Ecto neural progenitor cell (in vitro differentiated cells): ENCODE results near the gene SERPIND1.
"Not testable (repeated sequence)": the region's sequence is repeated elsewhere in the genome, so short reads cannot be mapped to it uniquely, and the experiment has no call there.

Experiments used
- DNase-seq: peaks from one replicate; pipeline ENCODE4 v3.0.0-alpha.2; 2018; ENCODE audit warnings: low spot score

Gene SERPIND1

DNA sequence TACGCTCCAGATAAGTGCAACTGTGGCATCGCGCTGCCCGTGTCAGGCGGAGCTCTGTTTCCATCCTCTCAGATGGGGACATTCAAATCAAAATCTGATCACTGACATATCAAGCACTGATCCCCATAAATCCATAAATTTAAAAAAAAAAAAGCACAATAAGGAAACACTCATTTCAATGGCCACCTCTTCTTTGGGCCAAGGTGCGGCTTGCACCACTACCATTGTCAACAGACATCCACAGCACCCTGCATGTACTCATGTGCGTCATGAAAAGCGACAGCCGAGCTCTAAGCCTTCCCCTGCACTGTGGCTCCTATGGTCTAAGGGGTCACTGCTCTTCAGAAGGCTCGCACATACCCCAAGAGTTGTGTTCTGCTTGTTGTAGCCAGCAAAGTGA lies 26.7 kb upstream of the SERPIND1 start:
- DNase-seq: no peak

DNA sequence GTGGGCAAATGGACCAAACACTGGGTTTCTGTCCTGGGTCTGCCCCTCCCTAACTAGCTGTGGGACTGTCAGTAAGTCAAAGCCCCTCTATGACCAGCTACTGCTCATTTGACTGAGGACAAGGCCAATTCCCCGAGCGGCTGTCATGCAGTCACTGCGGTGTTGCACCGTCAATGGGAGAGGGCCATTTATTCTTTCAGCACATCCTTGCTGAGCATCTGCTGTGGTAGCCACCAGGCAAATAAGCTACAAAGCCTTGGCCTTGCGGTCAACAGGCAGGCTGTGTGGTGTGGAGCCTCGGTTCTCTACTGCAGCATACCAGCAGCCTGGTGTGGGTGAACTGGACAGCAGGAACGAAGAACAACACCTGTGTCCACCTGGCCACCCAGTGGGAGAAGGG lies 25.8 kb upstream of the SERPIND1 start:
- DNase-seq: no peak

DNA sequence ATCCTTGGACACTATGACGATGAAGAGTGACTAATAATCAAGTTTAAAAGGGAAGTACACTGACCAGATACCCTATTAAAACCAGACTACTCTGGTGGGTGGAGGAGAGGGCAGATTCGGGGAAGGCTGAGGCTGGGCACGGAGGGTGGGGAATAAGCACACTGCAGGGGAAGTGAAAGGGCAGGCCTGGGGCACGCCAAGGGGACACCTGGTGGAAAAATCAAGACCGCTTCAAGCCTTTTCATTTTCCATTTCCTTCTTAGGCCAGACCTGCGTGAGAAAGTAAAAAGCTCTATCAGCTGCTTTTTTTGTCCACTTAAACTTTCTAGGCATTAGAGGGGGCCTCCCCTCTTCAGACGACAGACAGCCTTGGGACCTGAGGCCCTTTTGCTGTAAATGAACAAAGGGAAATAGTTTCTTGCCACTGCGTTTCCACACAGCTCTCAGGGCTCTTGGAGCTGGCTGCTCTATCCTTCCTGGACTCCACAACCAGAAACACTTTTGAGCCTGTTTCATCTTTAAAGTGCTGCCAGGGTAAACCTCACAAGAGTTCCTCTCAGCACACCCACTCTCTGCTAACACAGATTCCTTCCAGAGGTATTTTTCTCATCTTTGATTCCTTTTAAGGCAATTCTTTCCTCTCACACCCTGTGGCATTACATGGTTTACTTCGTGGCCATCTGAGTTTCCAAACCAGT lies 25.0 kb upstream of the SERPIND1 start:
- no peak for DNase-seq

DNA sequence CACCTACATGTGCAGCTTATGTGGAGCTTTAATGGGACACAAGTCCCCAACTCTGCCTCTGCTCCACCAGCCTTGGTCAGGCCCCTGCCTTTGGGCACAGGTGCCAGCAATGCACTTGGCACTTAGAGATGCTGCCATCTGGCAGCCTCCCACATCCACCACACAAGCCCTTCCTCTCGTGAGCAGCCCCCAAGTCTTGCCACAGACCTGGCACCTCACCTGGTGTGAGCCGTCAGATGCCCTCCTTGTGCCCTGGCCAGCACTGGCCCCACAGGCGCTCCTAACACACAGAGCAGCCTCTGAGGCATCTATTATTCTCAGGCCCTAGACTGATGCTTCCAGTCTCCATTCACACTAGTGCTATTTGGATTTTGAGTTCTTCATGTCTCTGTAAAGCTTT lies 24.5 kb upstream of the SERPIND1 start:
- DNase-seq: no peak

DNA sequence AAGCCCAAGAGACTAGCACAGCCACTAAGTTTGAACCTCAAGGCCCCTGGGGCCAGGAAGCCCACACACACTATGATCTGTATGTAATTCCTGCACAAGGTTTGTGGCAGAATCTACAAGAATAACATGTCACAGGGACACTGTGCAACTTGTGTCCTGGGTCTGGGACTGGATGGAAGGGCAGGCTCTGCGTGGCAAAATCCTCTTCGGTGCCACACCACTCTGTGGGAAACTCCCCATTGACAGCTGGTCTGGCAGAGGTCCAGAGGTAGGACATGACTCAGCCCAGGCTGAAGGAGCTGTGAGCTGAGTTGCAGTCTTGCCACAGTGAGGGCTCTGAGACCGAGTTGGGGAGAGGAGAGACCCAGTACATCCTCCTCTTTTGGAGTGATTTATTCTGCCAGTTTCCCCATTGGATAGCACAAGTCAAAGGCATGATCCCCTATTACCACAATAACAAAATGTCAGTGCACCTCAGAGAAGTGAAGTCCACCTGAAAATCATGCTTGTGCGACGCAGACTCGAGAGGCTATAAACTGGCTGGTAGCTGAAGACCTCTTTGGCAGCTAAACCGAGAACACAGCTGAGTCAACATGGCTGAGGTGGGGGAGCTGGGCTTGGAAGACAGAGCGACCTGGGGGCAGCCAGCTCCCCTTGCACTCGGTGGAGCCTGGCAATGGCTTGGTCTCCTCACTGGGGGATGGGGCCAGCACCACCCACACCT lies 23.3 kb upstream of the SERPIND1 start:
- DNase-seq: no peak

DNA sequence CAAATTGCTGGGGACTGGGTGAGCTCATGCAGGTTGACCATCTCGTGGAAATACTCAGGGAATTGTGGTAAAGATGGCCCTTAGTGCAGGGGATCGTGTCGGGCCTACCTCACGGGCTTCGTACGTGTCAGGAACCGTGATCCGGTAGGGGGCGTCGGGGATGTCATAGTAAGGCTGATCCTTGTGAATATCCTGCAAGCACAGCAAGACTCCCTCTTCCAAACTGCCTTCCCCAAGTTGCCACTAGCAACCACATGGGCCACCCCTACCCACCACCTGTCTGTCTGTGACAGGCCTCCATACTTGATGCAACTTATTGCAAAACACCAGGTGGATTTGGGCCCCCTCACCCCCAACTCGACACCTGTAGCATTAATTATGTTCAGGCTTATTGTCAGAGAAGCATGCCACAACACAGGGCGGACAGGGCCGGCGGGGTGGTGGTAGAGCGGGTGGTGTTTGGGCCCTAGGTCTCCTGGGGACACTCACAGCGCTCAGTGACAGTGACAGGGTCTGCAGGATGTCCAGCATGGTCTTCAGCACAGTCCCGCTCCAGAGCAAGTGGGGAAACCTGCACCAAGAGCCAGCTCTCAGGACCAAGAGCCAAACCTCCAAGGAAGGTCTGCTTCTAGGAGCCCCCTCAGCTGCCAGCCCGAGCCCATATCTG lies 22.6 kb upstream of the SERPIND1 start:
- DNase-seq: peak; percentile 64

DNA sequence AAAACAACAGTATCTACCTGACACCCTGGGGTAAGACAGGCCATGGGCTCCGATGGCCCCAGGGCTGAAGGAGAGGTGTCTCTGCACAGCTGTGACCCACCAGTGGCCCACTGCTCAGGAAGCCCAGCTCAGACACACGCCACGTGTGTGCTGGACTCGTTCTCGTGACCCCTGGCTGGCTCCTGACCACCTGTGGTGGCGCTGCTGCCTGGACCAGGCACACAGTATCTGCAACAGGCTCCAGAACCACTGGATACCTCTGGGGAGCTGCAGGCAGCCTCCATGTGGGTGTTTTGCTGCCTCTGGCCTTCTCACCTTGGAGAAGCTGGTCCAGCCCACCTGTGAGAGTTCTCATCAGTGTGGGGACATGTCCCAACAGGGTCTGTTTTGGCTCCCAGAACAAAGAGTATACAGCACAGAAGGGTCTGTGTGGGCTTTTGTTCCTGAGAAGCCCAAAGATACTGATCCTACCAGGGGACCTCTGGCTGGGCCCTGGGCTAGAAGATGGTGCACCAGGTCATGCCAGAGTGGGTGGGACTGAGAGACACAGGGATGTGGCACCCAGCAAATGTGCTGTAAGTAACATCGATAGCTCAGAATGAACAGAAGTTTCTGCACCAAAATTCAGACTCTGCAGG lies 21.7 kb upstream of the SERPIND1 start:
- DNase-seq: no peak

DNA sequence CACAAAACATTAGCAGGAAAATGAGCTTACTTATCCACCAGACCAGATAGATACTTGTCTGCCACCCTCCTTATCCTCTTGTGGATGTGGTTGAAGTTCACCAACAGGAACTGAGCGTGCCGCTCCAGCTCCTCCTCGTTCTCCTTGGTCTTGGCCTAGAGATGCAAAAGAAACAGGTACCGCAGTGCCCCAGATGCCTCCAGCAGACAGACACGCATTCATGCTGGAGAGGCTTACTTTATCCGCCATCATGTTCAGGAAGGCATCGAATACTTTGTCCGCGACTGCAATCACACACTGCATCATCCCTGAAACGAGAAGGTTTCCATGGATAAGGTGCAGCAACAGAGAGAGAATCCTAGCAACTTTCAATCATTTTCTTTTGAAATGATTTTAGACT lies 21.0 kb upstream of the SERPIND1 start:
- DNase-seq: no peak

DNA sequence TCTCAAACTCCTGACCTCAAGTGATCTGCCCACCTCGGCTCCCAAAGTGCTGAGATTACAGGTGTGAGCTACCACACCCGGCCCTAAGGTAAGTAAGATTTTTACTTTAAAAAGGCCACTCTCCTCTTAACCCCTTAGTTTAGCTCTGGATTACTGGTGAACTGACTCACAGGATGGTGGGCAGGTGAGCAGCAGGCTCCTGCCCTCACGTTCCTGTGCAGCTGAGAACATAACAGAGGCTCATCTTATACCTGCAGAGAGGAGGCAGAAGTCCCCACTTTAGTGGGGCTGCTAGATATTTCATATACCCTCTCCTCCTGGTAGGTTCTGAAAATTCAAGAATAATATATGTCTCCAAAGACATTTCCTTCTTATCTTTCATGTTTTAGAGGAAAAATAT lies 17.1 kb upstream of the SERPIND1 start:
- DNase-seq: no peak

DNA sequence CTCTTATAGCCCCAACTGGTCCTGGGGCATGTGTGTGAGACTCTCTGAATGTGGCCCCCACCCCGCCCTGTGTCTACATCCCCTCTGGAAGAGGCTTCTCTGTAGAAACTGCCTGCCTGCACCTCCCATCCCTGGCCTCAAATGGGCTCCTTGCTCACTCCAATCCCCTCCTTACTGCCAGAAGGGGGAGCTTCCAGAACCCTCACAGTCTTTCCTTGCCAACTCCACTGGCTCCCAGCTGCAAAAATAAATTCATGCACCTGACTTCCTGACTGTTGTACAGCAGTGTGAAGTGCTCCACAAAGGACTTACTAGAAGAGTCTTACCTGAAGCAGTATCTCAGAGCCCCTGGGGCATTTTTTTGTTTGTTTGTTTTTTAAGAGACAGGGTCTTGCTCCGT lies 15.2 kb upstream of the SERPIND1 start:
- no peak for DNase-seq

DNA sequence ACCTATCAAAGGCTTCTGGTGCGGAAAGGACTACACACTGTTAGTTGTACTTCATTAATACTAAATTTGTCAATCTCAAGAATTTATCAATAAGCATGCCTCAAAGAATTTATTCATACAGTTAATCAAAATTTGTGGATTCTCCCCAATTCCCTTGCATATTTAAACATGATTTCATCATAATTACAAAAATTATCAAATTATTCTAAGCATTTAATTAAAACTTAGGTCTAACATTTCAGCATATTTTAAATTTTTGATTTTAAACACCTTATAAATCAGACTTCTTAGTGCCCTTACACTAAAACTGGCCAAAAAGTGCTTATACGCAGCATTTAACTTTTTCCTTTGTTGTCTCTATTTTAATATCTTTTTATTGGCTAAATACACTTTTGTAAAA lies 13.8 kb upstream of the SERPIND1 start:
- DNase-seq: no peak

DNA sequence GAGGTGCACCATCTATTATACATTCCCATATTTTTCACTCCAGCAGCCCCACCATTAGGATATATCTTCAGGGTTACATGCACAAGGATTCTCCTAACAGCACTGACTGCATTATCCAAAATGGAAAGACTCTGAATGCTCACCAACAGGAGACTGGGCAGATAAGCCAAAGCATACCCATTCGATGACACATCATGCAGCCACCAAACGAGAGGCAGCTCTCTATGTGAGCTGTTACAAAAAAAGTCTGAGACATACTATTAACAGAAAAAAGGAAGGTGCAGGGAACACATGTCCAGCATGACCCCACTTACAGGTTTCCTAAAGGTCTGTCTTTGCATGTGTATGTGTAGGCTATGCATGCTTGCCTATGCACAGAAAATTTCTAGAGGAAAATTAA lies 12.4 kb upstream of the SERPIND1 start:
- DNase-seq: no peak

DNA sequence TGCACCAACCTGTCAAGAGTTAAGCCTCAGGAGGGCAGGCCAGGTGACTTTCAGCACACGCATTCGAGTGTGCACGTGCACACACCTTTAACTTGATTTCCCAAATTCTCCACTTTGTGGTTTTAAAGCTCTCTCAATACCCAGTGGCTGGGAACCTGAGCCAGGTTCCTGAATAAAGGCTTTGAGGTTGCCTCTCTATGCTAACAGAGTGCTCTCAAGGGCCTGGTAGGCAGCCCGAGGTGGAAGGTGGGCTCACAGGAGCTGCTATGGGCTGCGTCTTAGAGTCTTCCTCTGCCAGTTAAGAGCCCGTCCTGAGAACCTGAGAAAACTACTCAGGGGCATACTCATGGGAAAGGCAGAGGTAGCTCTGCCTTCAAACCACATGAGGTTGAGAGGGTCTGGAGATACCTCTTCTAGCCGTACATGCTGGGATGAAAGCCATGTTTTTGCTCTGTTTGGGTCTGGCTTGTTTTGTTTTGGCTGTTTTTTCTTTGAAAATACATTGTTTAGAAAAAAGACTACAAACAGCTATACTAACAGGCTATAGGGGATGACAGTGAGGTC lies 11.6 kb upstream of the SERPIND1 start:
- no peak for DNase-seq

DNA sequence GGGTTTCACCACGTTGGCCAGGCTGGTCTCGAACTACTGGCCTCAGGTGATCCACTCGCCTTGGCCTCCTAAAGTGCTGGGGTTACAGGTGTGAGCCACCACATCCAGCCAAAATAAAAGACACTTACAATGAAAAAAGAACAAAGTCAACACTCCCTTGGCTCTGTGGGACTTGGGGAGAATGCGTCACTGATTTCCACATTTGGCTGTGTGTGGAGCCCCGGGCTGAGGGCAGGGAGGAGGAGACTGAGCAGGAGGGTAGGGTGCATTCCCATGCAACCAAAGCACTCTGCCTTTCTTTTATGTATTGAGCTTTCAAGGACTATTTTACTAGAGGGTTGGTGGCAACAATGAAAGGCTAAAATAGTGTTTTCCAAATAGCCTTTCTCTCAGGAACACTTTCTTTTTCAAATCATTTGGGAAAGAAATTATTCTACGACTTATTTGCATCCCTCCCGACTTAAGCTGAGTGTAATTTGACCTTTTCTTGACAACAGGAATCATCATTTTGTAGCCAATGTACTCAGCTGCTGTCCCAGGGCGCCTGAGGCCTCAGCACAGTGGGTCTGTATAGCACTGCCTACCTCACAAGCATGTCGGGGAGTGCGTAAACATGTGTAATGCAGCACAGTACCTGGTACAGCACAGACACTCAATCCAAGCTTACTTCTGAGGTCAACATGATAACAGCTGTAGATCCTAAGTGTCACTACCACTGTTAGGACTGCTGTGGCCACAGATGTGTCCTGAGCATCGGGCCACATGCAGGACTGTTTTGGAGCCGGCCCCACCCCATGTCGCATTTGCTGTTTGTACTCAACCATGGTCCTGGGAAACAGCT lies 10.1 kb upstream of the SERPIND1 start:
- DNase-seq: no peak

DNA sequence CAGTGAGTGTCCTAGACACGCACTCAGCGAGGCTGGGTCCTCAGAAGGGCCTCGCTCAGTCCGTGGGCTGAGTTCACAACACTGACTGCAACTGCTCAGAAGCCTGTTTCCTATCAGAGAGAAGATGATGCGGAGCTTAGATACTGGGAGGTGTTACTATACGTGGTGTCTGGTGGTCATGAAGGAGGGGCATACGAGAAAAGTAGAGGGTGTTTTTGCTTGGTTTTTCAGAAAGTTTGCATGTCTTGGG lies 9.5 kb upstream of the SERPIND1 start:
- DNase-seq: no peak

DNA sequence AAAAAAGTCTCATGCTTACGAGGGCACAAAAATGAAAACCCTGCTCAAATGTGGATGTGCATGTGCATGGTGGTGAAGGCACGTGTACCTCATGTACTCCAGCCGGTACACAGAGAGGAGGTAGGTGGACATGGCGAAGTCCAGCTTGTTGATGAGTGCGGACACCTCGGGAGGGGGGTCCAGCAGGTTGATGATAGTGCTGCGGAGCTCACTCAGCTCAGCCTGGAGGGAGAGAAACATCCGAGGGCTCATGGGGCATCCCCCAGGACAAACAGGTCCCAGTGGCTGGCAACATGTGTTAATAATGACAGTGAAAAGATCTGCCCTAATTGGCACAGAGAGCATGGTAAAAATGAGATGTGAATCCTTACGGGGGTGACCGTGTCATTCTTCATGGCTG lies 9.2 kb upstream of the SERPIND1 start:
- no peak for DNase-seq

DNA sequence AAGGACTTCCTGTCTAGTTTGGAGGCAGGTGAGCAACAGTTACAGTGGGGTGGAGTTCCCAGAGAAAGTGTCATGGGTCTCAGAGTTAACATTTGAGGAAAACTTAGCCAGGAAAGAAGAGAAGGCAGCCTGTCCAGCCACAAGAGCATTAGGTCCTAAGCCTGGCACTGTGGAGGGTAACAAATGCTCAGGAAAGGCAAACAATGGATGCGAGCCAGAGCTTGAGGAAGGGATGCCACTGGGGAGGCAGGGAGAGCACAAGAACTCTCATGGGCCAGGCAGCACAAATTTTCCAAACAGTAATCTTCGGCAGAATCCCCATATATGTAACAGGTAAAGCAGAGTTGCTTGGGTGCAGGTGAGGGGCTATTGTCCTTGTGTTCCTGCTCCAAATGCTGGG lies 8.0 kb upstream of the SERPIND1 start:
- DNase-seq: no peak

DNA sequence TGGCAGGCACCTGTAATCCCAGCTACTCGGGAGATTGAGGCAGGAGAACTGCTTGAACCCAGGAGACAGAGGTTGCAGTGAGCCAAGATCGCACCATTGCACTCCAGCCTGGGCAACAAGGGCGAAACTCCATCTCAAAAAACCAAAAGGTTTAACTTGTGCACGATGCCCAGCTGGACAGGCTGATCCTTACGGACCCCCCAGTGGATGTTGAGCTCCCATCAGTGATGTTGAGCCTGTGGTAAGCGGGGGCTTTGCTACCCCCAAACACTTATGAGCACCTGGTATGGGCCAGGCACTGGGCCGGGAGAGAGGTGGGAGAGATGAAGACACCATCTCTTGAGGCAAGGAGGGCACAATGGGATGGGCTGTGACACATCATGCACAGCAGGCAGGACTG lies 7.4 kb upstream of the SERPIND1 start:
- DNase-seq: no peak

DNA sequence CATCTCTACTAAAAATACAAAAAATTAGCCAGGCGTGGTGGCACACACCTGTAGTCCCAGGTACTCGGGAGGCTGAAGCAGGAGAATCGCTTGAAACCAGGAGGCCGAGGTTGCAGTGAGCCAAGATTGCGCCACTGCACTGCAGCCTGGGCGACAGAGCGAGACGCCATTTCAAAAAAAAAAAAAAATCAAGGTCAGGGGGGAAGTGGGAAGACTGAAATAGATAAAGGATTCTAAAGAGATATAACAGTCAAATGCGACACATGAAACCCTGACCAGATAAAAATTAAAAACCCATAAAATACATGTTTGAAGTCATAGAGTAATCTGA lies 4.5 kb upstream of the SERPIND1 start:
- DNase-seq: not testable (repeated sequence)

DNA sequence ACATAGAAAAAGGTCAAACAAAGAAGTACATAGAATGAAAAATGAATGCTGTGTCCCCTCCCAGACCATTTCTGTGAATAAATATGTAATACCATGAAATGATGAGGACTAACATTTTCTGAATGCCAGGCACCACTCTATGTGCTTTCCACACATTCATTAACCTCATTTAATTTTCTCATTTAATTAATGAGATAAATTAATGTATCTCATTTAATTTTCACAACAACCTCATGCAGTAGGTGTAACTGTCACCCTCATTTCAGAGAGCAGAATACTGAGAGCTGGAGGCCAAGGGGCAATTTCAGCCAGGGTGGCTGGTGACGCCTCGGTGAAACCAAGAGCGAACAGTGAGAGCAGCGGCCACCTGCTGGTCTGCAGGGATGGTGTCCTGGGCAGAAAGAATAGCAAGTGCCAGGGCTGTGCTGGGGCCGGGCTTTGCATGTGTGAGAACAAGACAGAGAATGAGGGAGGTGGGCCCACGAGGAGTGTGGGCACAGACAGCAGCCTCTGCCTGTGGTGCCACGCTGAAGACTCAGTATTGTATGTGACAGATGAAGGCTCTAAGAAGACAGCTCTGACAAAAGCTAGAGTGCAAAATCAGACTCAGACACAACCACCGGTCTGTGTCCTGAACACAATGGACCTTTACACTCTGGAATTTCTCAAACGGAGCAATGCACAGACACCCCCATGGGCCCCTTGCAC lies 1.8 kb upstream of the SERPIND1 start:
- no peak for DNase-seq

DNA sequence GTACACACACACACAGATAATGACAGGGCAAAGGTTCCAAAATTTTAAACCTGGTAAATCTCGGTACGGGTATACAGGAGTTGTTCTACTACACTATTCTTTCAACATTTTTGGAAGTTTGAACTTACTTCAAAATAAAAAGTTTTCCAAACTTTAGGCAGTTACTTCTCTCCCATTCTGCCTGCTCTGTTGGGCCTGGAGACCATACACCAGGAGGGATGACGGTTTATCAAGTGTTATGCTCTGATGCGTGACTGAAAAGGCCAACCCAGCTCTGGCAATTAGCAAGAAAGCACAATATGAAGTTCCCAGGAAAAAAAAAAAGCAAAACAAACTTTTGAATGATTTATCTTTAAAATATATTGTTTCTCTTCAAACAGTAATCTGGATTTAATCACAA lies 969 bp downstream of the SERPIND1 start:
- no peak for DNase-seq
